Melanocyte of skin (primary cell): ENCODE results near the gene ECI2. TPM values are rescaled to one million over a fixed set of nuclear protein-coding genes. Genes with fewer than 3 reads are reported as not detected.

Source experiments
- total RNA-seq, 2 donors: library from RNA; depleted of rRNA; stranded (reverse); fragments of >200 nt; gene quantifications; 2 replicates each; pipeline ENCODE4 v1.2.3, GENCODE V29; 2012

Gene ECI2
- 10 to 100 TPM; 52.0 to 74.6 TPM for total RNA-seq

GRCh38 chr6:4134841-4135664, at the start of gene ECI2:
ECI2 (minus strand) TSS chr6:4135575; CDS start chr6:4135560, 15 bp downstream.

GRCh38 chr6:4078691-4079471, 56.5 kb downstream of the ECI2 start, which contains the start of gene FAM217A:
FAM217A (minus strand) TSS chr6:4079137; CDS start chr6:4077414, 1,723 bp downstream.

Other genes starting within 250 kb of the ECI2 start
- gene FAM217A, start 56.4 kb downstream of the ECI2 start, total RNA-seq, result not detected